ENCODE results near the gene BABAM2.

The BABAM2 gene

DNA sequence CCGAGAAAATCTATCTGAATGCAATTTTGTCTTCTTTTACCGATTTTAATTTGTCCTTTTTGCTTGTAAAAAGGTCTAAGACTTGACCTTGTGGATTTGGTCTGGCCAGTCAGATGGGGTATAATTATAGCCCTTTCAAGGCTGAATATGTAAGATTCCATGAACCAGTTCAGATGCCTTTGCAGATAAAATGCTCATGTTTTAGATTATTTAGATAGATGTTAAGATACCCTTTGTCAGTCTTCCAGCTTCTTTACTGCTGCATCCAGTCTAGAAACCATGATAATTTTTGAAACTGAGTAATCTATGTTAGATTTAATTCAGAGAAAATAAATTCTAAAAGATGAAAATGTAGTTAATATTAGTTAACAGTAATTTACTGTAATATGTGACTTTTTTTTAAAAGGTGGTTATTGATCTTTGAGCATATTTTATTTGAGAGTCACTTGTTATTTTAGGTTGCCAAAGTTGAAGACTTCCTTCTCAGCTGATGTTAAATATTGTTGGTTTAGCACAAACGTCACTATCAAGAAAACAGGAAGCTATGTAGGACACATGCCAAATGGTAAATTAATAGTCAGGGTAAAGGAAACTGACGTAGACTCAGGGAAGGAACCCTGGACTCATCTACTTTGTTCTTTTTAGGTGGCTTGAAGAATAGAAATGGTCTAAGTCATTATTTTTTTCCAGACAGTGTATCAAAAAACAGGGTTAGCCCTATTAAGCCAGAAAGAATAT lies 29.8 kb downstream of the BABAM2 start:
- peak; percentile 72 for DNase-seq (ENCODE audit: low read depth)
- no peak for TF ChIP-seq POLR2A (IDR thresholded peaks at IDR 0.05; ENCODE audit: extremely low read depth, insufficient read length)
- H3K4me3 ChIP-seq (ENCODE audit: low read depth, low read length): no peak overlapping the region

DNA sequence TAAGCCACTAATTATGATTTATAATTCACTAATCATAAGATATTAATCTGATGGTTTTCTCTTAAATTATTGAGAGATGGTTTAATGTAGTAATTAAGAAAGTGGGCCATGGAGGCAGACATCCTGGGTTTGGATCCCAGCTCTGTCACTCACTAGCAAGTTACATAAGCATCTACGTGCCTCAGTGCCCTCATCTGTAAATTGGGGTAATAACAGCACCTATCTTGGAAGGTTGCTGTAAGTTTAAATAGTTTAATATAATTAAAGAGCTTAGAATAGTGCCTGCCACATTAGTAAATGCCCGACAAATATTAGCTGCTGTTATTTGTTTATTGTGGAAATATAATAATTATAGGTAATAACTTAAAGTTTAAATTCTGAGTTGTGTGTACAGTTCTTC lies 30.9 kb downstream of the BABAM2 start:
- DNase-seq (ENCODE audit: low read depth): no peak
- TF ChIP-seq, protein P1, sequence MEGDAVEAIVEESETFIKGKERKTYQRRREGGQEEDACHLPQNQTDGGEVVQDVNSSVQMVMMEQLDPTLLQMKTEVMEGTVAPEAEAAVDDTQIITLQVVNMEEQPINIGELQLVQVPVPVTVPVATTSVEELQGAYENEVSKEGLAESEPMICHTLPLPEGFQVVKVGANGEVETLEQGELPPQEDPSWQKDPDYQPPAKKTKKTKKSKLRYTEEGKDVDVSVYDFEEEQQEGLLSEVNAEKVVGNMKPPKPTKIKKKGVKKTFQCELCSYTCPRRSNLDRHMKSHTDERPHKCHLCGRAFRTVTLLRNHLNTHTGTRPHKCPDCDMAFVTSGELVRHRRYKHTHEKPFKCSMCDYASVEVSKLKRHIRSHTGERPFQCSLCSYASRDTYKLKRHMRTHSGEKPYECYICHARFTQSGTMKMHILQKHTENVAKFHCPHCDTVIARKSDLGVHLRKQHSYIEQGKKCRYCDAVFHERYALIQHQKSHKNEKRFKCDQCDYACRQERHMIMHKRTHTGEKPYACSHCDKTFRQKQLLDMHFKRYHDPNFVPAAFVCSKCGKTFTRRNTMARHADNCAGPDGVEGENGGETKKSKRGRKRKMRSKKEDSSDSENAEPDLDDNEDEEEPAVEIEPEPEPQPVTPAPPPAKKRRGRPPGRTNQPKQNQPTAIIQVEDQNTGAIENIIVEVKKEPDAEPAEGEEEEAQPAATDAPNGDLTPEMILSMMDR (IDR thresholded peaks at IDR 0.05; ENCODE audit: low read depth, low read length): no peak
- TF ChIP-seq, protein P2, sequence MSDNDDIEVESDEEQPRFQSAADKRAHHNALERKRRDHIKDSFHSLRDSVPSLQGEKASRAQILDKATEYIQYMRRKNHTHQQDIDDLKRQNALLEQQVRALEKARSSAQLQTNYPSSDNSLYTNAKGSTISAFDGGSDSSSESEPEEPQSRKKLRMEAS (IDR thresholded peaks at IDR 0.05; ENCODE audit: low read depth, low read length): no peak
- no peak for TF ChIP-seq MYC (IDR thresholded peaks at IDR 0.05; ENCODE audit: low read depth, low read length)
- TF ChIP-seq POLR2A (IDR thresholded peaks at IDR 0.05; ENCODE audit: extremely low read depth, insufficient read length): no peak
- H3K4me3 ChIP-seq (ENCODE audit: low read depth, low read length): no peak overlapping the region

DNA sequence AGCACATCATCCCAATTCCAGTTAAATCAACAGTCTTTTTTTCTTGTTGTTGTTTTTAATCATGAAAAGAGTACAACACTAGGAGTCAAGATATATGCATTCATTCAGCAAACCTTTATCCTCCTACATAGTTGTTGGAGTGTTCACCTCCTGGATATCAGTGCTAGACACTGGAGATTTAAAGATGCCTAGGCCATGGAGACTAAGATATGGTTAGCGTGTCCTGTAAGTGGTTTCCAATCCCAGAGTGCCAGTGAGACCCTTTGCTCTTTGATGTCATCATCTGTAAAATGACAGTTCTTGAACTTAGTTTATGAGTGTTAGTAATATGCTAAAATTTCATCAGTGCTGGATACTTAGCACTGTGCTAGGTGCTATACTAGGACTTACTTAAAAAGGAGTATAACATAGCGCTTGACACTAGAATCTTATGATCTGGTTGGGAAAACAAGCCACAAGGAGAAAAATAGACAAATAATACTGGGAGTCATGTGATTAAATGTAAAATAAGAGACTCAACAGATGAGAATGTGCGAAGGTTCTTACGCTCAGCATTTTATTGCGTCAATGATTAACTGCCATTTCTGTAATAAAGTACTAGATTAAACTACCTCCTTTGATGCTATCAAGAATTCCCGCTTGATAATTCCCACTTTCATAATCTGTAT lies 31.5 kb downstream of the BABAM2 start:
- no peak for DNase-seq (ENCODE audit: low read depth)
- TF ChIP-seq POLR2A (IDR thresholded peaks at IDR 0.05; ENCODE audit: extremely low read depth, insufficient read length): no peak
- TF ChIP-seq, protein P2 (IDR thresholded peaks at IDR 0.05; ENCODE audit: low read depth, low read length): no peak
- TF ChIP-seq MYC (IDR thresholded peaks at IDR 0.05; ENCODE audit: low read depth, low read length): no peak
- TF ChIP-seq, protein P1 (IDR thresholded peaks at IDR 0.05; ENCODE audit: low read depth, low read length): no peak
- no peak overlapping the region for H3K4me3 ChIP-seq (ENCODE audit: low read depth, low read length)

DNA sequence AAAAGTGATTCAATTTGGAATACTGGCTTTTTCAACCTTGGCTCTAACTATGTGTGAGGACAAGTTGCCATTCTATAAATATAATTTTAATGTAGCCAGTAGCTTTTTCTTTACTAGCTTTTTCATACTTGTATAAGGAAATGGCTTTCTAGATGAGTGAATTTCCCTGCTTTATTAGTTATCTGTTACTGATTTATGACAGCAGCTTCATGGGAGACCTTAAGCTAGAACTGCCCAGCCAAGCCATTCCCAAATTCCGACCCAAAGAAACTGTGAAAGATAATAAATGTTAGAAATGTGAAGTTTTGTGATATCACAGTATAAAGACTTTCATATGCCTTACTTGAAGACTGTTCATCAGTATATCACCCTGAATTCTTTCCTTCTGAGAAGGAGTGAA lies 32.3 kb downstream of the BABAM2 start:
- DNase-seq (ENCODE audit: low read depth): no peak
- no peak overlapping the region for H3K4me3 ChIP-seq (ENCODE audit: low read depth, low read length)
- TF ChIP-seq POLR2A (IDR thresholded peaks at IDR 0.05; ENCODE audit: extremely low read depth, insufficient read length): no peak
- TF ChIP-seq, protein P1 (IDR thresholded peaks at IDR 0.05; ENCODE audit: low read depth, low read length): no peak
- TF ChIP-seq, protein P2 (IDR thresholded peaks at IDR 0.05; ENCODE audit: low read depth, low read length): no peak
- TF ChIP-seq MYC (IDR thresholded peaks at IDR 0.05; ENCODE audit: low read depth, low read length): no peak

DNA sequence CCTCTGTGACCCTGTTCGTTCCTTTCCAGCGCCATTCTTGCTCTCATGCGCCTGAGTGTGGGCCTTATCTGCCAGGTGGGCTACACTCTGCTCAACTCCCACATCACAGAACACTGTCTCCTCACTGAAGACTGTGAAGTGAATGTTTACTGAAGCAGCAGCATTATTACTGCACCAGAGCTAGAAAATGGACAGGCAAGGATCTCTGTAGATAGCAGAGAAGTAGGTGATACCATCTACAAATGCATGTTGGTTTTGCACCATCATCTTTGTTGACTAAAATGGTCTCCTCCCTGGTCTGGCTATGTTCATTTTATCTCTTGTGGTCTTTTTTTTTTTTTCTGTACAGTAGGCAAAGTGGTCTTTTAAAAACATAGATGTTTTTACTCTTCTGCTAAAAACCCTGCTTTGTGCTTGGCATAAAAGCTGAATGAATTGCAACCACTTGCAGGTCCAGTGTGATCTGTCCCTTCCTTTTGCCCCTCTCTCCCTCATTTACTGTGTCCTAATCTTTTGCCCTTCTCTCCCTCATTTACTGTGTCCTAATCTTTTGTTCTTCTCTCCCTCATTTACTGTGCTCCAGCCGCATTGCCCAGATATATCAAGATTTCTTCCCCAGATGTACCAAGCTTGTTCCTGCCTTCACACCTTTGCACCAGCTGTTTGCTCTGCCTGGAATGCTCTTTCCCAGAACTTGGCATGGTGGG lies 35.4 kb downstream of the BABAM2 start:
- H3K4me3 ChIP-seq (ENCODE audit: low read depth, low read length): no peak overlapping the region
- no peak for TF ChIP-seq MYC (IDR thresholded peaks at IDR 0.05; ENCODE audit: low read depth, low read length)
- TF ChIP-seq POLR2A (IDR thresholded peaks at IDR 0.05; ENCODE audit: extremely low read depth, insufficient read length): no peak
- TF ChIP-seq, protein P1 (IDR thresholded peaks at IDR 0.05; ENCODE audit: low read depth, low read length): no peak
- TF ChIP-seq, protein P2 (IDR thresholded peaks at IDR 0.05; ENCODE audit: low read depth, low read length): no peak
- DNase-seq (ENCODE audit: low read depth): no peak

DNA sequence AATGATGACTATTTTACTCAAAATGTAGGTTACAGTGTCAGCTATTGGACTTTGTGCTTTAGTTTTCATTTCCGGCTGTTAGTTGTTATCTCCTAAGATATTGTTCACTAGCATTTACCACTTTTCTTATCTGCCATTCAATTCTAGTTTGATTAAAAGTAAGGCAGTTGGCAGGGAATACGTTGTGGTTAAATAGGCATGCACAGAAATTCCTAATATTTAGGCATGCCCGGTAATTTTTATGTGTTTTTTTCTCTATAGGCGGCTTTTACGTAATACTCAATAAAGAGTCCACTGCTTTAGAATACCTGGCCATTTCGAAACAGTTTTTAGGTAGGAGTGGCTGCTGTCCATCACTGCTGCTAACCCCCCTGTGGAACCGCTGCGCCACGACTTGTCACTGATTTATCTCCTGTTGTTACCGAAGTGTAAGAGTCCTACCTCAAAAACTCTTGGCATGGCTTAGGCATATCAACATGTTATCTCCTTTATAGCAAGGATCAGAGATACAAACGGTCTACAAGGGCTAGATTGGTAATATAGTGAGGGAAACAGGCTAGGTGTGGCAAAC lies 39.5 kb downstream of the BABAM2 start:
- DNase-seq (ENCODE audit: low read depth): no peak
- TF ChIP-seq POLR2A (IDR thresholded peaks at IDR 0.05; ENCODE audit: extremely low read depth, insufficient read length) (no peak), MYC (IDR thresholded peaks at IDR 0.05; ENCODE audit: low read depth, low read length) (no peak)
- TF ChIP-seq, protein P1 (IDR thresholded peaks at IDR 0.05; ENCODE audit: low read depth, low read length): no peak
- TF ChIP-seq, protein P2 (IDR thresholded peaks at IDR 0.05; ENCODE audit: low read depth, low read length): no peak
- H3K4me3 ChIP-seq (ENCODE audit: low read depth, low read length): no peak overlapping the region
